Neural cell (in vitro differentiated cells): ENCODE results near the gene BORCS5.

Experiments used
- EZH2 ChIP-seq: fragments of 200-600, 300-800 bp; shearing (Covaris generic), sonication (generic); IDR thresholded peaks from 2 replicates; pipeline ENCODE4 v1.6.1; 2014; ENCODE audit warnings: antibody characterized with exemption, low read length, borderline replicate concordance, mild to moderate bottlenecking; ENCODE audit not compliant: insufficient read depth, poor library complexity, severe bottlenecking
- POLR2AphosphoS5 ChIP-seq: IDR thresholded peaks from 2 replicates; pipeline ENCODE4 v1.6.1; 2012

DNA sequence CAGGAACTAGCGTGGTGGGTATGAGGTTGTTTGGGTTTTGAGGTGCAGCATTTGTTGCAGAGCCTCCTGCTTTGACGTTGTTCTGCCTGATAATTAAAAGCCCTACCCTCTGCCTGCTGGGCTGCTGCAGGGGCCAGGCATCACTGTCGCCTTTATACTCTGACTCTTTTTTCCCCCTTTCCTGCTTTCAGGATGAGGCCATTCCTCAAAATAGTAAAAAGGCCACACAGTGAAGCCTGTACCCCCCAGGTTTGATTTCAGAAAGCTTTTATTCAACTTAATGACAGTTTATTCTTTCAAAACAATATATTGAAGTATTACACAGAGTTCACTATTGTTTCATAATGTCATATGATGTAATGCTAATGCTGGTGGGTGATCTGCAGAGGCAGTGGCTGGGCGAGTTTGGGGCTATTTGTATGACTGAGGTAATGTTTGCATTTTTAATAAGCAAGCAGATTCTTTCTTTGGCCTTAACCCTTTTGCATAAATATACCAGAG, 9.1 kb downstream of the BORCS5 start:
- TF ChIP-seq EZH2 (no peak), POLR2AphosphoS5 (no peak)
